HG03571 (cell line): ENCODE results near the gene VAMP2.

ENCODE experiments used
- ATAC-seq: cut with Tn5 transposase; IDR thresholded peaks from one replicate; pipeline ENCODE4 v1.9.1; 2021; ENCODE audit not compliant: unreplicated experiment

VAMP2 gene

DNA sequence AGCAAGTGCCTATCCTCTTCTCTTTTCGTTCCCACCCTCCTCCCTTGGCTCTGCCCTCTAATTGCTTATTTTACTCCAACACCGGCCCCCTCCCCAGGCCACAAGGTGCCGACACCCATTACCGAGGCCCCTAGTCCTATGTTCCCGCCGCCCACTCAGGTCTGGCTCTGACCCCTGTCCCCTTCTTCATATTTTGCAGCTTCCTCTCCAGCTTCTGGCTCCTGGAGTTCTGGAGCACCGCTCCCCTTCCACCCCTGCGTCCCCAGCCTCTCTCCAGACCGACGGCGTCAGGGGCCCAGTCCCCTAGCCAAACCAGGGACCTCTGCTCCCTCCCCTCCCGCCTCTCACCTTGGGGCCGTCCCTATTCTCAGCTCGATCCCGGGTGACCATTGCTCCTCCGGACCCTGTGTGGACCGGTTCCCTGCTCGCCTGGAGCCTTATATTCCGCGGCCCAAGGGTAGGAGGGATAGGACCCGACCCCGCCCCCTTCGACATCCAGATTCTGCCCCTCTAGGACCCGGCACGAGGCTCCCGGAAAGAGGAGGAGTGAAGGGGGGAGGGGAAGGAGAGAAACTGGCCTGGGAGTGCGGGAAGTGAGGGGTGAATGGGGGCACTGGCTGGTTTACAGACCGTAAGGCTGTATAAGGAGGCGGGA, 38.9 kb downstream of the VAMP2 start, which contains the start of gene HES7:
Gene HES7 (minus strand): TSS at position 412 of the 655 bp plus-strand sequence. CDS start 22 bp downstream, at position 390.
- ATAC-seq, result no peak

- no peak for ATAC-seq
Observed at GRCh38 chr17:8122924-8123694, 39.6 kb downstream of the VAMP2 start.

DNA sequence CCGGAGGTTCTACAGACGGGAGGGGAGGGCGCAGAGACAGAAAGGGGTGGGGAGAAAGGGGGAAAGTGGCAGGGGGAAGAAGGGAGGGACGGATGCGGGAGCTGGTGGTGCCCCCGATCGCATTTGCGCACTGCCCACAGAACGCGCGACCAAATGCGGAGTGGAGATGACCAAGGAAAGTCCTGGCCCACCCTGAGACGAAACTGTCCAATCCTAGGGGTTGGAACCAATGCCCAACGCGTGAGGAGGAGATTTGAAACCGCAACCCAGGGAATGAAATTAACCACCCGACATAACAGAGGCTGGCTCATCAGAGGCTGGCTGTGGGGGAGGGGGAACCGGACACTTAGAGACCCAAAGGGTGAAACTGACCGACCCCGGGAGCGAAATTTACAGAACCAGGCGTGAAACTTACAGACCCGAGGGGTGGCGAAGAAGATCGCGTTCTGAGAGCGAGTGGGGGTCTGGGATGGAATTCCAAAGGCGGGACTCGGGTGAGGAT, 40.3 kb downstream of the VAMP2 start:
- no peak for ATAC-seq

DNA sequence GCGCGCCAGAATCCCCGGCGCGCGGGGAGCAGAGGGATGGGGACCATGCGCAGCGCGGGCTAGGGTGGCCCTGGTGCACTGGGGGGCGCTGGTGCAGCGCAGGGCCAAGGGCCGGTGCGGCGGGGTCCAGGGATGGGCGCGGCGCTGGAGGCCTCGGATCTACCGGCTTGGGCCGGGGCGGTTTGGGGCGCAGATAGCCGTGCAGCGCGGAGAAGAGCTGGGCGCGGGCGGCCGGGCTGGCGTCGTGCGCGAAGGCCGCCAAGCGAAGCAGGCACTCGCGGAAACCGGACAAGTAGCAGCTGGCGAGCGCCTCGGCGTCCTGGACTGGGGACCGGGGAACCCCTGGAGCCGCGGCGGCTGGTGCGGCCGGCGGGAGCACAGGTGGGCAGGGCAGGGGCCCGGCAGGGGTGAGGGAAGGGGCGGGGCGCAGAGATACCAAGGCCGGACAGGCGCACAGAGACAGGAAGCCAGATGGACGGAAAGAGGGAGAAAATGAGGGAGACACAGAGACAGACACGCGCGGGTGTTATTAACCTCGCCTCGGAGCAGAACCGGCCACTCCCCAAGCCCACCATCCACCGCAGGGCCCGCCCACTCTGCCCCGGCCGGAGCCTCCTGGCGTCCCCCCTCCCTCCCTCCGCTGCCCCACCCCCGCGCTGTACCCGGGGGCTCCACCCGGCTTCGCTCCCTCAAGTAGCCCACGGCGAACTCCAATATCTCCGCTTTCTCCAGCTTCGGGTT, 40.9 kb downstream of the VAMP2 start:
- peak; percentile 17 for ATAC-seq

GRCh38 chr17:8121407-8121680, 41.4 kb downstream of the VAMP2 start:
- ATAC-seq, result peak; percentile 5

- no peak for ATAC-seq
Observed at GRCh38 chr17:8120520-8121406, 42.0 kb downstream of the VAMP2 start.

GRCh38 chr17:8119581-8120519, 42.9 kb downstream of the VAMP2 start:
- peak; percentile 34 for ATAC-seq

DNA sequence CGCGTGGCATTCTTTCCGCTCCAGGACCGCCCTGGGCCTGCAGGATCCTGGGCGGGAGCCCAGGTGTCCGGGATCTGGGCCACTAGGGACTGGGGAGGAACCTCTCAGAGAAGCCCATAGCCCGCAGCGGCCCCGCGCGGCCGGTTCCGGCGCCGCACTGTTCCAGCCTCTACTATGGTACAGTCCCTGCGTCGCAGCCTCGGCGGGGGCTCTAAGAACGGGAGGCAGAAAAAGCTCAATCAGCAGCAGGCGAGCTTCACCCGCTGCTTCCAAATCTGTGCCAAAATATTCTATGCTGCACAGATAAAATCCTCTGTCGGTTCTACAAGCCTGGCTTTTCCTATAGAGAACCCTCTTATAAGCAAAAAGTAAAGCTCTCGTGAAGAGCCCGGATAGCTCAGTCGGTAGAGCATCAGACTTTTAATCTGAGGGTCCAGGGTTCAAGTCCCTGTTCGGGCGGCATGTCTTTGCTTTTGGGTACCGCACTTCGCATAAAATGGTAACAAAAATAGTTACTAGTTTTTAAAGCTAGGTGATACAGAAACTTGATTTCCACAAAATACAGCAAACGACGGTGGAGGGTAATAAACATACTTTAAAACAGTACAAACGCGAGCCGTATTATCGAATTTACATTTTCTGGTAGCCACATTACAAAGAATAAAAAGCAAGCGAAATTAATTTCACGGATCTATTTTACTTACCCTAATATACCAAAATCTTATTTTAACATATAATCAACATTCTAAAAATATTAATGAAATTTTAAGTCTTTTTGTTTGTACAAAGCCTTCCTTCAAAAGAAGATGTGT, 43.8 kb downstream of the VAMP2 start:
- ATAC-seq, result peak; percentile 33

DNA sequence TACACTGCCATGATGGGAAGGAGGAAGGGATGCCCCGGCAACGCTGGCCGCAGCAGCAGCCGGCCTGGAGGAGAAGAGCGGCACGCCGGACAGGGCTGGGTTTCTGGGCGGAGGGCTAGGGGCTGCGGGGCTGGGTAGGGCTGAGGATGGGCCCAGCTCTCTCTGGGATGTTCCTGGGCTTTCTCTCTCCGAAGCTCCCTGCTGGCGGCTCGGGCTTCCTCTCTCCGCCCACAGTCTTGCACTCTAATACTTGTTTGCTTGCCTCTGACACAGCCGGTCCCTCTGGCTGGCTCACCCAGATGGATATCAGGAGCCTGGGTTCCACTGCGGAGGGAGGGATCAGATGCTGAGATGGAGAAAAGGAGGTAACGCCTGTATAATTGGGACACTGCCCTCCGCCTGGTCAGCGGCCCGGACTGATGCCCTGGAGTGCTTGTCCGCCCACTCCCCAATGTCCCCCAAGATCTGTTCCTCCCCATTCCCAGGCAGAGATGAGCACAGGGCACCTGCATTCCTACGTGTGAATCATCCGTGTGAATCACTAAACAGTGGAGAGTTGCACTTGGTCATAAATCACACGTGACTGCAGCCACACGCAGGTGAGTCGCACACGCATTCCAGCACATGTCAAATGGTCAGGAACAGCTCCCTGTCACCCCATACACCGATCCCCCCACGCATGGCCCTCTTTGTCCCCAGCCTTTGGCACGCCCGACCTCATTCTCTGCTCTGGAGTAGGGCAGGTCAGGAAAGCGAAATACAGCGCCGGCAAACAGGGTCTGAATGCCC, 44.6 kb downstream of the VAMP2 start, which contains the start of gene ALOXE3:
Gene ALOXE3 (minus strand): TSS at position 535 of the 789 bp plus-strand sequence. CDS start 524 bp downstream, at position 11.
- ATAC-seq, result no peak

DNA sequence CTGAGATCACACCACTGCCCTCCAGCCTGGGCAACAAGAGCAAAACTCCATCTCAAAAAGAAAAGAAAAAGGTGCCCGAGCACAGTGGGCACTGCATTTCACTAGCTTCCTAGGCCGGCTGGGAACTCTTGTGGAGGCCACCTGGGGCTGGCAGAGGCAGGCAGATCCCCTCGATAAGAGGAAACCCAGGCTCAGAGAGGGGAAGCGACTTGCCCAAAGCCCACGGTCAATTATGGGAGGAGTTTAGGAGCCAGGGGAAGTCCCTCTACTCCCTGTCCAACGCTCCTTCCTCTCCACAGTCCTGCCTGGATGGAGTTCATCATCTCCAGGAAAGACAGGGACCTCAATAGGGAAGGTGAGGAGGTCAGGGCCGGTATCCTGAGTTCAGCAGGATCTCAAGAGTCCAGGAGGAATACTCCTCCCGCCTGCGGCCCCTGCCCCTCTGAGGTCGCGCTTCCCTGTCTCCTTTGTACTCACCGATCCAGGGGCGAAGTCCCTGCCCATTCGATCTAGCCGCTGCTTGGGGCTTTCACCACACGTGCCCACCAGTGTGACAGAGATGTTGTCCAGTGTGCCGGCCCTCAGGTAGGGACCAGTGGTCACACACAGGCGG, 45.3 kb downstream of the VAMP2 start:
- no peak for ATAC-seq

DNA sequence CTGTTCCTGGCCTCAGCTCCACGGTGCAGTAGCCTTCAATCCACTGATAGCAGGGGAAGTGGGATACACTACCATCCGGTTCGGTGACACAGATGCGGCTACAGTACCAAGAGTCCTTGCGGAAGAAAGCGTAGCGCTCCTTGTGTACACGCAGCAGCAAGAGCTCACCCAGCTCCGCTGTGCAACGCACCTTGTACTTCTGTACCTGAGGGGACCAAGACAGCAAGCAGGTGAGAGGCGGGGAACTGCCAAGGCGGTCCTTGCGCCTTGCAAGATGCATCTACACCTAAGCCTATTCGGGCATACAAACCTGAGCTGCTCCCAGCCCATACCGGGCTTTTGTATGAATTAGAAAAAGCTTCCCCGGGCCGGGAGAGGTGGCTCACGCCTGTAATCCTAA, 46.0 kb downstream of the VAMP2 start:
- no peak for ATAC-seq

DNA sequence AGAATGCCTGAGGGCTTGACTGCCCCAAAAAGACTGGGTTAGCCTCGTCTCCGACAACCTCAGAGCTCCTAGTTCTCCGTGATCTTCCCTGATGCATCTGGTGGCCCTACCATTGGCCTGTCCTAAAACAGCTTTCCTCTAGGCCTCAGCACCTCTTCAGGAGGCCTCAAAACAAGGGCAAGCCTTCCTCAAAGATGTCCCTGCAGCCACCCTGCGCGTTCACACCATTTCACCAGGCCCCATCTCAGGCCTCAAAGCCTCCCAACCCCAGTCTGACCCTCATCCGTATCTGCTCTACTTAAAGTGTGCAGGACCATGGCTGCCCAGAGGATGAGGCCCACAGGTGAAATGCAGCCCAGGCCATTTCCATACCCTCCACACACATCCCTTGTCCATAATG, 51.8 kb downstream of the VAMP2 start:
- no peak for ATAC-seq

DNA sequence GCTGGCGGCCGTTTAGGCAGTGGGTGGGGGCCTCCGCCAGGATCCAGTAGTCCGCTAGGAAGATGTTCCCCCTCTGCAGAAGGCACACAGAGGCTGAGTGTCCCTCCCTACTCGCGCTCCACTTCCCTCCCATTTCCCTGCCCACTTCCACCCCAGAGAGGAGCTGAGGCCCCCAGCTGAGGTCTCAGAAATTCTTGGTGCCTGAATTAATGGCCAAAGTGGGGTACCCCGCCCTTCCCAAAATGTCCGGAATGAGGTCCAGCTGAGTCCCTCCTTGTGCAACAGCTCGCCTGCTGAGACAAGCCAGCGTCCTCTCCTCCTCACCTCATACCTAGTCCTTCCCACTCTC, 52.3 kb downstream of the VAMP2 start:
- ATAC-seq, result no peak

- no peak for ATAC-seq
Observed at GRCh38 chr17:8109661-8110455, 52.9 kb downstream of the VAMP2 start.
